Hepatocyte (in vitro differentiated cells): ENCODE measurements around the gene NPB.

Experiments used
- EZH2 ChIP-seq: fragments of 200-600 bp; sonication (generic); IDR thresholded peaks from 2 replicates; pipeline ENCODE4 v1.6.1; 2016; ENCODE audit warnings: antibody characterized with exemption, mild to moderate bottlenecking, borderline replicate concordance
- EZH2phosphoT487 ChIP-seq: fragments of 200-600 bp; sonication (generic); IDR thresholded peaks from one replicate; pipeline ENCODE4 v1.6.1; 2018; ENCODE audit warnings: antibody characterized with exemption, mild to moderate bottlenecking, low read depth, moderate library complexity; ENCODE audit not compliant: unreplicated experiment, severe bottlenecking
- TF ChIP-seq, protein P1 (sequence below): fragments of 200-600 bp; sonication (generic); IDR thresholded peaks from 2 replicates; pipeline ENCODE4 v1.5.1; 2016; ENCODE audit warnings: antibody characterized with exemption, mild to moderate bottlenecking; ENCODE audit not compliant: poor library complexity

DNA sequence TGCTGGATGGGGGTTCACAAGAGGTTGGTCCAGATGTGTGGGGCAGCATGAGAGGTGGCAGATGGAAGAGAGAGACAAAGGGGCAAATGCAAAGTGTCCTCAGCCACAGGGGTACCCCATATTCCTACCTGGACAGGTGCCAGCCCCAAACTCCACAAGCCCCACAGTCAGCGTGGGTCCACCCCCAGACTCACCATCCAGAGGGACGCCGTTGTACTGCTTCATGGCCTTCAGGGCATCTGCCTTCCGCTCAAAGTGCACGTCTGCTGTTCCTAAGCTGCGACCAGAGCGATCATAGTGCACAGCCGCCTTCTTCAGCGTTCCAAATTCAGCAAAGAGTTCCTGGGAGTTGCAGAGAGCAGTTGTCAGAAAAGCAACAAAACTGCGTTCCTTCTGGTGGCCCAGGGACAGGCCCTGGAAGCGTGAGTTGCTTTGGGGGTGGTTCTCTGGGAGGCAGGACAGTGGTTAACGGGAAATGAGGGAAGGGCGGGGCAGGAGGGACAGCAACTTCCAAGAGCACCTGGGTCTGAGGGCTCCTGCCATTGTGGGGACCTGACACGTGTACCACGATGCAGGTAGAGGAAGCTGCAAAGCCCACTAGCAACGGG, 12.9 kb upstream of the NPB start:
- TF ChIP-seq, protein P1, sequence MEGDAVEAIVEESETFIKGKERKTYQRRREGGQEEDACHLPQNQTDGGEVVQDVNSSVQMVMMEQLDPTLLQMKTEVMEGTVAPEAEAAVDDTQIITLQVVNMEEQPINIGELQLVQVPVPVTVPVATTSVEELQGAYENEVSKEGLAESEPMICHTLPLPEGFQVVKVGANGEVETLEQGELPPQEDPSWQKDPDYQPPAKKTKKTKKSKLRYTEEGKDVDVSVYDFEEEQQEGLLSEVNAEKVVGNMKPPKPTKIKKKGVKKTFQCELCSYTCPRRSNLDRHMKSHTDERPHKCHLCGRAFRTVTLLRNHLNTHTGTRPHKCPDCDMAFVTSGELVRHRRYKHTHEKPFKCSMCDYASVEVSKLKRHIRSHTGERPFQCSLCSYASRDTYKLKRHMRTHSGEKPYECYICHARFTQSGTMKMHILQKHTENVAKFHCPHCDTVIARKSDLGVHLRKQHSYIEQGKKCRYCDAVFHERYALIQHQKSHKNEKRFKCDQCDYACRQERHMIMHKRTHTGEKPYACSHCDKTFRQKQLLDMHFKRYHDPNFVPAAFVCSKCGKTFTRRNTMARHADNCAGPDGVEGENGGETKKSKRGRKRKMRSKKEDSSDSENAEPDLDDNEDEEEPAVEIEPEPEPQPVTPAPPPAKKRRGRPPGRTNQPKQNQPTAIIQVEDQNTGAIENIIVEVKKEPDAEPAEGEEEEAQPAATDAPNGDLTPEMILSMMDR: no peak
- no peak for TF ChIP-seq EZH2
- no peak for TF ChIP-seq EZH2phosphoT487
